ENCODE data around the gene VASH2.
A peak's percentile ranks its signal among the peaks of the same experiment; 100 is the strongest.
"Not testable (repeated sequence)": the region's sequence is repeated elsewhere in the genome, so short reads cannot be mapped to it uniquely, and the experiment has no call there.

VASH2 gene
- 0 reads per million in 2 experiments for total RNA-seq

GRCh38 chr1:212950243-212951125 lies at the start of gene VASH2:
Gene VASH2 (plus strand): TSS chr1:212950541. CDS start chr1:212951543, 1,002 bp downstream.
- peak; percentile 15 for DNase-seq (ENCODE audit: low read depth)

- no peak for DNase-seq (ENCODE audit: low read depth)
These were observed 49.1 kb upstream of the VASH2 start for GRCh38 chr1:212901290-212901689.

- DNase-seq (ENCODE audit: low read depth) = no peak
These were observed 48.3 kb upstream of the VASH2 start for GRCh38 chr1:212902054-212902453.

GRCh38 chr1:212903664-212904063 lies 46.7 kb upstream of the VASH2 start:
- no peak for DNase-seq (ENCODE audit: low read depth)

GRCh38 chr1:212908071-212908470 lies 42.3 kb upstream of the VASH2 start:
- DNase-seq (ENCODE audit: low read depth) = not testable (repeated sequence)

GRCh38 chr1:212908971-212909370 lies 41.4 kb upstream of the VASH2 start:
- DNase-seq (ENCODE audit: low read depth) = no peak

- no peak for DNase-seq (ENCODE audit: low read depth)
These were observed 40.7 kb upstream of the VASH2 start for GRCh38 chr1:212909652-212910063.

GRCh38 chr1:212910213-212910612 lies 40.1 kb upstream of the VASH2 start:
- DNase-seq (ENCODE audit: low read depth) = not testable (repeated sequence)

GRCh38 chr1:212913638-212914037 lies 36.7 kb upstream of the VASH2 start:
- not testable (repeated sequence) for DNase-seq (ENCODE audit: low read depth)

- DNase-seq (ENCODE audit: low read depth) = not testable (repeated sequence)
These were observed 36.2 kb upstream of the VASH2 start for GRCh38 chr1:212914110-212914509.

- no peak for DNase-seq (ENCODE audit: low read depth)
These were observed 35.6 kb upstream of the VASH2 start for GRCh38 chr1:212914789-212915188.

- no peak for DNase-seq (ENCODE audit: low read depth)
These were observed 34.9 kb upstream of the VASH2 start for GRCh38 chr1:212915245-212916091.

- DNase-seq (ENCODE audit: low read depth) = no peak
These were observed 33.7 kb upstream of the VASH2 start for GRCh38 chr1:212916481-212917133.

- DNase-seq (ENCODE audit: low read depth) = no peak
These were observed 33.2 kb upstream of the VASH2 start for GRCh38 chr1:212917134-212917485.

- no peak for DNase-seq (ENCODE audit: low read depth)
These were observed 32.5 kb upstream of the VASH2 start for GRCh38 chr1:212917858-212918257.

- no peak for DNase-seq (ENCODE audit: low read depth)
These were observed 31.5 kb upstream of the VASH2 start for GRCh38 chr1:212918824-212919223.

- DNase-seq (ENCODE audit: low read depth) = no peak
These were observed 30.1 kb upstream of the VASH2 start for GRCh38 chr1:212920246-212920645.

- DNase-seq (ENCODE audit: low read depth) = no peak
These were observed 29.4 kb upstream of the VASH2 start for GRCh38 chr1:212920896-212921295.

GRCh38 chr1:212922016-212922415 lies 28.3 kb upstream of the VASH2 start:
- no peak for DNase-seq (ENCODE audit: low read depth)

GRCh38 chr1:212926372-212926771 lies 24.0 kb upstream of the VASH2 start:
- no peak for DNase-seq (ENCODE audit: low read depth)

GRCh38 chr1:212928323-212929291 lies 21.7 kb upstream of the VASH2 start:
- no peak for DNase-seq (ENCODE audit: low read depth)

Measured in T follicular helper cell (primary cell).